ENCODE measurements around the gene SUCNR1. TPM values are rescaled to one million over a fixed set of nuclear protein-coding genes. Genes with fewer than 3 reads are reported as not detected.

SUCNR1 gene
- total RNA-seq, 1 experiment from 2014 or later, result not detected

DNA sequence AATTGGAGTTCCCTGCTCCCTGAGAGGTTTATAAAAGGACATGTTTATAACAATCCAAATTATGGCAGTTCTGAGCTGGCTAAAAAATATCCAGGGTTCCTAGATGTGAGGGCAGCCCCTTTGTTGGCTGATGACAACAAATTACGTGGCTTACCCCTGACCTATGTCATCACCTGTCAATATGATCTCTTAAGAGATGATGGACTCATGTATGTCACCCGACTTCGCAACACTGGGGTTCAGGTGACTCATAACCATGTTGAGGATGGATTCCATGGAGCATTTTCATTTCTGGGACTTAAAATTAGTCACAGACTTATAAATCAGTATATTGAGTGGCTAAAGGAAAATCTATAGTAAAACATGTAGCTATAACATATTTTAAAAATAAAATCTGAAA, 45.6 kb upstream of the SUCNR1 start:
- Mint-ChIP-seq H3K36me3 (no peaks in the 10 kb centered on the region), H3K4me1 (no peaks in the 10 kb centered on the region), H3K27me3 (ENCODE audit: low read depth) (no peaks in the 10 kb centered on the region), H3K4me3 (no peak overlapping the region), H3K27ac (no peak overlapping the region), H3K9me3 (peaks cover 14% of the 10 kb centered on the region)
- CTCF ChIA-PET, result no interaction called here
- no peak for ATAC-seq
- POLR2A ChIA-PET, result no interaction called here
- TF ChIP-seq CREM (CRISPR knock-in tag; IDR thresholded peaks at IDR 0.05) (no peak), NR2C2 (CRISPR knock-in tag; IDR thresholded peaks at IDR 0.05) (no peak), ZBTB21 (CRISPR knock-in tag; IDR thresholded peaks at IDR 0.05; ENCODE audit: borderline replicate concordance) (no peak)
- TF ChIP-seq, protein P1, sequence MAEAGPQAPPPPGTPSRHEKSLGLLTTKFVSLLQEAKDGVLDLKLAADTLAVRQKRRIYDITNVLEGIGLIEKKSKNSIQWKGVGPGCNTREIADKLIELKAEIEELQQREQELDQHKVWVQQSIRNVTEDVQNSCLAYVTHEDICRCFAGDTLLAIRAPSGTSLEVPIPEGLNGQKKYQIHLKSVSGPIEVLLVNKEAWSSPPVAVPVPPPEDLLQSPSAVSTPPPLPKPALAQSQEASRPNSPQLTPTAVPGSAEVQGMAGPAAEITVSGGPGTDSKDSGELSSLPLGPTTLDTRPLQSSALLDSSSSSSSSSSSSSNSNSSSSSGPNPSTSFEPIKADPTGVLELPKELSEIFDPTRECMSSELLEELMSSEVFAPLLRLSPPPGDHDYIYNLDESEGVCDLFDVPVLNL (CRISPR knock-in tag; IDR thresholded peaks at IDR 0.05; ENCODE audit: borderline replicate concordance, low read depth), result no peak
- no peak for DNase-seq (ENCODE audit: low spot score)

DNA sequence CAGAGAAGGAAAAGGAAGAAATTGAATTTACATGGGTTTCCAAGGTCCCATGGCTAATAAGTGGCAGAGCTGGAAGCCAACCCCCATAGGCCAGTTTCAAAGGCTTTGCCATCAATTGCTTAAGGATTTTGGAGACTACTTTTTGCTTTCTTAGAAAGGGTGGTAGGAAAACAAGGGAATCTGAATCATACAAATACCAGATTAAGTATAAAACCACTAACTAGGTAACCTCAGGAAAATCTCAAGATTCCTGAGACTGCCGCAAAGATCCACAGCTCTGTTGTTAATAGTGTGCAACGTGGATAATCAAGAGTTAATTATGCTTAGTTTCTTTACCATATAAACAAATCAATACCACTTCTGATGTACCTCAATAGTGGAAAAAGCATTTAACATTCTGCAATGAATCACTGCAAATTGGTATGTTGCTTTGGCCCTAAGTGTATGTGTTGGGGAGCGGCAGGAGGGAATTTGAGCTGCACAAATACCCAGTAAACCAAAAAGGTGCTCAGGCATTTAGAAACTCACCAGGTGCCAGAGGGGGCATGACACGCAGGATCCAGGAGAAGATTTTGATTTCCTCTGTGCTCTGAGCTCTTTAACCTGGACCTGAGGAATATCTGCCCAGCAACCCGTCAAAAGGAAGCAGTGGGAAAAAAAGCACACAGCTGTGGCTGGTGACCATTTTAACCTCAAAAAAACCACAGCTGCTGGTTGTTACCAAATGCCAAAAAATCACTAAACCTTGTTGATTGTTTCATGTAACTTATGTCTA, 37.5 kb upstream of the SUCNR1 start:
- DNase-seq (ENCODE audit: low spot score) (no peak), ATAC-seq (no peak)
- POLR2A ChIA-PET, result no interaction called here
- Mint-ChIP-seq H3K4me1 (peaks cover 14% of the 10 kb centered on the region), H3K4me3 (no peak overlapping the region), H3K27ac (peak overlapping the region; percentile 36; the same call in 1 of the 2 replicates), H3K27me3 (ENCODE audit: low read depth) (no peaks in the 10 kb centered on the region), H3K9me3 (no peaks in the 10 kb centered on the region), H3K36me3 (no peaks in the 10 kb centered on the region)
- CTCF ChIA-PET, result interaction anchor here (1.2 to 3.6 kb wide), 4 partner anchors 11 to 410 kb away, joined by 4 to 46 read pairs (median 6); no protein-coding TSS in a partner anchor
- no peak for TF ChIP-seq ZNF232 (CRISPR knock-in tag; IDR thresholded peaks at IDR 0.05)
- TF ChIP-seq ETV6 (CRISPR knock-in tag; IDR thresholded peaks at IDR 0.05), result no peak
- TF ChIP-seq, protein P2, sequence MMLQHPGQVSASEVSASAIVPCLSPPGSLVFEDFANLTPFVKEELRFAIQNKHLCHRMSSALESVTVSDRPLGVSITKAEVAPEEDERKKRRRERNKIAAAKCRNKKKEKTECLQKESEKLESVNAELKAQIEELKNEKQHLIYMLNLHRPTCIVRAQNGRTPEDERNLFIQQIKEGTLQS (CRISPR knock-in tag; conservative IDR thresholded peaks at IDR 0.05), result no peak
- no peak for TF ChIP-seq ZNF121 (CRISPR knock-in tag; IDR thresholded peaks at IDR 0.05)
- TF ChIP-seq, protein P3, sequence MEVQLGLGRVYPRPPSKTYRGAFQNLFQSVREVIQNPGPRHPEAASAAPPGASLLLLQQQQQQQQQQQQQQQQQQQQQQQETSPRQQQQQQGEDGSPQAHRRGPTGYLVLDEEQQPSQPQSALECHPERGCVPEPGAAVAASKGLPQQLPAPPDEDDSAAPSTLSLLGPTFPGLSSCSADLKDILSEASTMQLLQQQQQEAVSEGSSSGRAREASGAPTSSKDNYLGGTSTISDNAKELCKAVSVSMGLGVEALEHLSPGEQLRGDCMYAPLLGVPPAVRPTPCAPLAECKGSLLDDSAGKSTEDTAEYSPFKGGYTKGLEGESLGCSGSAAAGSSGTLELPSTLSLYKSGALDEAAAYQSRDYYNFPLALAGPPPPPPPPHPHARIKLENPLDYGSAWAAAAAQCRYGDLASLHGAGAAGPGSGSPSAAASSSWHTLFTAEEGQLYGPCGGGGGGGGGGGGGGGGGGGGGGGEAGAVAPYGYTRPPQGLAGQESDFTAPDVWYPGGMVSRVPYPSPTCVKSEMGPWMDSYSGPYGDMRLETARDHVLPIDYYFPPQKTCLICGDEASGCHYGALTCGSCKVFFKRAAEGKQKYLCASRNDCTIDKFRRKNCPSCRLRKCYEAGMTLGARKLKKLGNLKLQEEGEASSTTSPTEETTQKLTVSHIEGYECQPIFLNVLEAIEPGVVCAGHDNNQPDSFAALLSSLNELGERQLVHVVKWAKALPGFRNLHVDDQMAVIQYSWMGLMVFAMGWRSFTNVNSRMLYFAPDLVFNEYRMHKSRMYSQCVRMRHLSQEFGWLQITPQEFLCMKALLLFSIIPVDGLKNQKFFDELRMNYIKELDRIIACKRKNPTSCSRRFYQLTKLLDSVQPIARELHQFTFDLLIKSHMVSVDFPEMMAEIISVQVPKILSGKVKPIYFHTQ (CRISPR knock-in tag; IDR thresholded peaks at IDR 0.05), result no peak
- TF ChIP-seq, protein P4, sequence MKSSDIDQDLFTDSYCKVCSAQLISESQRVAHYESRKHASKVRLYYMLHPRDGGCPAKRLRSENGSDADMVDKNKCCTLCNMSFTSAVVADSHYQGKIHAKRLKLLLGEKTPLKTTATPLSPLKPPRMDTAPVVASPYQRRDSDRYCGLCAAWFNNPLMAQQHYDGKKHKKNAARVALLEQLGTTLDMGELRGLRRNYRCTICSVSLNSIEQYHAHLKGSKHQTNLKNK (CRISPR knock-in tag; IDR thresholded peaks at IDR 0.05), result no peak
- TF ChIP-seq SMAD4 (CRISPR knock-in tag; IDR thresholded peaks at IDR 0.05), result no peak
- no peak for TF ChIP-seq ATF1 (CRISPR knock-in tag; IDR thresholded peaks at IDR 0.05)
- TF ChIP-seq IRF2 (CRISPR knock-in tag; IDR thresholded peaks at IDR 0.05; ENCODE audit: borderline replicate concordance, low read depth), result no peak
- no peak for TF ChIP-seq GTF2I (CRISPR knock-in tag; conservative IDR thresholded peaks at IDR 0.05)
- TF ChIP-seq NFE2L1 (CRISPR knock-in tag; IDR thresholded peaks at IDR 0.05), result no peak
- TF ChIP-seq ZNF317 (CRISPR knock-in tag; IDR thresholded peaks at IDR 0.05; ENCODE audit: borderline replicate concordance, low read depth), result no peak
- TF ChIP-seq ZNF416 (CRISPR knock-in tag; IDR thresholded peaks at IDR 0.05), result no peak
- no peak for TF ChIP-seq ZNF263 (CRISPR knock-in tag; IDR thresholded peaks at IDR 0.05; ENCODE audit: low read depth)

DNA sequence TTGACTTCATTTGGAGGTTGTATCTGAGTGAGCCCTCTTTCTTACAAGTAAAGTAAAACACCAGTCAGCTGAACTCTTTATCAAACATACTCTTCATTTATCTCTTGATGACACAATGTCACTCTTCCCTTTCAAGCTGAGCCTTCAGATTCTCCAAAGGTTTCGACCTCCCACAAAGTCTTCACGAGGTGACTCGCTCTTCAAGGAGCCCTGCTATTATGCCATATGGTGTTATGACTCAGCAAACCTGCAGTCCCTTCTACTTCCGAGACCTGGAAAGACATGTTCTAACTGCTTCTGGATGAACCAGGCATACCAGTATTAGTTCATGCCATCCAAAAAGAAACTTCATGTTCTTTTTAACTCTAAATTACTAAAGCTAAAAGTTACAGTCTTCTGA, 36.4 kb upstream of the SUCNR1 start:
- POLR2A ChIA-PET, result no interaction called here
- no peaks in the 10 kb centered on the region for H3K9me3 Mint-ChIP-seq
- no peaks in the 10 kb centered on the region for H3K27me3 Mint-ChIP-seq (ENCODE audit: low read depth)
- H3K36me3 Mint-ChIP-seq, result no peaks in the 10 kb centered on the region
- H3K4me3 Mint-ChIP-seq, result no peak overlapping the region
- peak; percentile 65 for ATAC-seq
- DNase-seq (ENCODE audit: low spot score), result no peak
- TF ChIP-seq NFE2L1 (CRISPR knock-in tag; IDR thresholded peaks at IDR 0.05) (peak; percentile 42; the same call in 1 of the 2 replicates), GTF2I (CRISPR knock-in tag; conservative IDR thresholded peaks at IDR 0.05) (no peak)
- TF ChIP-seq, protein P5, sequence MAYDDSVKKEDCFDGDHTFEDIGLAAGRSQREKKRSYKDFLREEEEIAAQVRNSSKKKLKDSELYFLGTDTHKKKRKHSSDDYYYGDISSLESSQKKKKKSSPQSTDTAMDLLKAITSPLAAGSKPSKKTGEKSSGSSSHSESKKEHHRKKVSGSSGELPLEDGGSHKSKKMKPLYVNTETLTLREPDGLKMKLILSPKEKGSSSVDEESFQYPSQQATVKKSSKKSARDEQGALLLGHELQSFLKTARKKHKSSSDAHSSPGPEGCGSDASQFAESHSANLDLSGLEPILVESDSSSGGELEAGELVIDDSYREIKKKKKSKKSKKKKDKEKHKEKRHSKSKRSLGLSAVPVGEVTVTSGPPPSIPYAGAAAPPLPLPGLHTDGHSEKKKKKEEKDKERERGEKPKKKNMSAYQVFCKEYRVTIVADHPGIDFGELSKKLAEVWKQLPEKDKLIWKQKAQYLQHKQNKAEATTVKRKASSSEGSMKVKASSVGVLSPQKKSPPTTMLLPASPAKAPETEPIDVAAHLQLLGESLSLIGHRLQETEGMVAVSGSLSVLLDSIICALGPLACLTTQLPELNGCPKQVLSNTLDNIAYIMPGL (CRISPR knock-in tag; IDR thresholded peaks at IDR 0.05), result no peak
- H3K27ac Mint-ChIP-seq, result no peak overlapping the region
- CTCF ChIA-PET, result interaction anchor here (1.0 to 3.6 kb wide), 5 partner anchors 12 to 519 kb away, joined by 3 to 46 read pairs (median 6); no protein-coding TSS in a partner anchor
- peaks cover 14% of the 10 kb centered on the region for H3K4me1 Mint-ChIP-seq
